ENCODE results near the gene TSPAN17.
"Not testable (repeated sequence)": the region's sequence is repeated elsewhere in the genome, so short reads cannot be mapped to it uniquely, and the experiment has no call there.

The TSPAN17 gene

GRCh38 chr5:176647030-176647842 is at the start of gene TSPAN17:
TSPAN17 (plus strand) TSS chr5:176647484; CDS start chr5:176647616, 132 bp downstream.
- peak; percentile 99 to 100 for DNase-seq (ENCODE audit: low read depth in 2 of 2)

- not testable (repeated sequence) for DNase-seq (ENCODE audit: low read depth in 2 of 2)
Measured at GRCh38 chr5:176599749-176600430, 47.4 kb upstream of the TSPAN17 start.

- no peak for DNase-seq (ENCODE audit: low read depth in 2 of 2)
Measured at GRCh38 chr5:176601901-176602482, 45.3 kb upstream of the TSPAN17 start.

GRCh38 chr5:176603091-176603490 is 44.2 kb upstream of the TSPAN17 start:
- no peak for DNase-seq (ENCODE audit: low read depth in 2 of 2)

GRCh38 chr5:176606032-176606431 is 41.3 kb upstream of the TSPAN17 start:
- DNase-seq (ENCODE audit: low read depth in 2 of 2), result no peak

- no peak for DNase-seq (ENCODE audit: low read depth in 2 of 2)
Measured at GRCh38 chr5:176606875-176607274, 40.4 kb upstream of the TSPAN17 start.

GRCh38 chr5:176608142-176608705 is 39.1 kb upstream of the TSPAN17 start:
- no peak for DNase-seq (ENCODE audit: low read depth in 2 of 2)

- DNase-seq (ENCODE audit: low read depth in 2 of 2), result no peak
Measured at GRCh38 chr5:176608937-176609723, 38.2 kb upstream of the TSPAN17 start.

GRCh38 chr5:176609724-176610434 is 37.4 kb upstream of the TSPAN17 start, which contains the start of gene GPRIN1:
GPRIN1 (minus strand) TSS chr5:176610156; CDS start chr5:176599834, 10,322 bp downstream.
- DNase-seq (ENCODE audit: low read depth in 2 of 2), result peak in 1 of 2 donors; percentile 52

GRCh38 chr5:176610435-176610773 is 36.9 kb upstream of the TSPAN17 start:
- DNase-seq (ENCODE audit: low read depth in 2 of 2), result no peak

- peak in 1 of 2 donors; percentile 45 for DNase-seq (ENCODE audit: low read depth in 2 of 2)
Measured at GRCh38 chr5:176611435-176611834, 35.8 kb upstream of the TSPAN17 start.

- no peak for DNase-seq (ENCODE audit: low read depth in 2 of 2)
Measured at GRCh38 chr5:176612008-176612407, 35.3 kb upstream of the TSPAN17 start.

GRCh38 chr5:176612855-176613254 is 34.4 kb upstream of the TSPAN17 start:
- no peak for DNase-seq (ENCODE audit: low read depth in 2 of 2)

- no peak for DNase-seq (ENCODE audit: low read depth in 2 of 2)
Measured at GRCh38 chr5:176614805-176615478, 32.3 kb upstream of the TSPAN17 start.

- DNase-seq (ENCODE audit: low read depth in 2 of 2), result no peak
Measured at GRCh38 chr5:176616511-176616910, 30.8 kb upstream of the TSPAN17 start.

GRCh38 chr5:176618783-176619182 is 28.5 kb upstream of the TSPAN17 start:
- no peak for DNase-seq (ENCODE audit: low read depth in 2 of 2)

- DNase-seq (ENCODE audit: low read depth in 2 of 2), result peak; percentile 82 to 87
Measured at GRCh38 chr5:176619203-176619568, 28.1 kb upstream of the TSPAN17 start.

GRCh38 chr5:176619569-176620332 is 27.5 kb upstream of the TSPAN17 start:
- DNase-seq (ENCODE audit: low read depth in 2 of 2), result no peak

- no peak for DNase-seq (ENCODE audit: low read depth in 2 of 2)
Measured at GRCh38 chr5:176620333-176620981, 26.8 kb upstream of the TSPAN17 start.

Measured in stimulated activated CD4-positive, alpha-beta T cell treated with anti-CD3 and anti-CD28 coated beads, Interleukin-15, amount 100 ng/mL, for 48 hours (primary cell).